Right cardiac atrium (tissue), 5 donors: ENCODE results near the gene SPATS2. TPM values are rescaled to one million over a fixed set of nuclear protein-coding genes. Genes with fewer than 3 reads are reported as not detected.

Source experiments
- ATAC-seq, 2 donors: fragments of 200-7000 bp; cut with Tn5 transposase; one replicate each; pipeline versions ENCODE4 v1.8.0 to v1.9.1; 2020; ENCODE audit warnings: moderate library complexity in 2 of 2, mild to moderate bottlenecking in 1 of 2
- DNase-seq, 3 donors: peaks; one replicate each; pipeline ENCODE4 v3.0.0-alpha.2; 2020
- H3K27ac ChIP-seq: one replicate; pipeline ENCODE4 v1.5.1; 2013; ENCODE audit warnings: mild to moderate bottlenecking, low read length, control low read depth, moderate library complexity
- H3K27me3 ChIP-seq: one replicate; pipeline ENCODE4 v1.6.1; 2013; ENCODE audit not compliant: control insufficient read depth, insufficient read depth
- H3K4me1 ChIP-seq: one replicate; pipeline ENCODE4 v1.6.1; 2013; ENCODE audit warnings: low read length; ENCODE audit not compliant: control insufficient read depth, insufficient read depth
- H3K4me3 ChIP-seq: one replicate; pipeline ENCODE4 v1.5.1; 2013; ENCODE audit warnings: low read length, control low read depth
- H3K9me3 ChIP-seq: one replicate; pipeline ENCODE4 v1.6.1; 2013; ENCODE audit warnings: low read length; ENCODE audit not compliant: control insufficient read depth
- WGBS: extraction: QIAGEN DNeasy Blood & Tissue Kit; methylation state at CpG from one replicate; pipeline ENCODE4 v1.1.7; 2013; 5-methylcytosine and 5-hydroxymethylcytosine counted together
- intact Hi-C, 4 donors: fragments of 100-400 bp; cut with DNase I; formaldehyde crosslinking; loops; one replicate each; pipeline versions ENCODE4 v1.11.0 to v1.14.0; 2022 to 2023
- polyA plus RNA-seq: library from polyadenylated mRNA; stranded (reverse); fragments of 200-250 nt; gene quantifications from one replicate; pipeline ENCODE4 v1.2.3, GENCODE V29; 2013
- total RNA-seq, 4 donors: library from RNA; stranded (reverse); fragmentation: NEBNext Ultra II Directional; extraction: Animal tissue kit (Norgen Biotek cat#: 25700); gene quantifications; one replicate each; pipeline ENCODE4 v1.2.1, GENCODE V29; 2021
- donor health status: healthy with polysubstance abuse.
- donor health status: DM: no; HTN: yes; CAD: no.
- donor health status: DM: no; HTN: no; CAD: no.
- donor health status: DM: no; HTN: yes; CAD: no; lungs with severe emphysema.
- donor health status: DM: yes; HTN: yes; CAD: no.

SPATS2 gene
- total and polyA plus RNA-seq, 5 donors, result 5.5 to 10.3 (median 9.0) TPM

GRCh38 chr12:49536526-49537071 lies 169.3 kb downstream of the SPATS2 start:
- 44% methylated on average over 3 of the region's 3 CpGs for WGBS
- intact Hi-C loops, result no loop called here
- Histone ChIP-seq H3K27me3 (no peaks in the 10 kb centered on the region), H3K4me1 (no peaks in the 10 kb centered on the region), H3K9me3 (no peaks in the 10 kb centered on the region), H3K27ac (no peak overlapping the region), H3K4me3 (no peak overlapping the region)
- ATAC-seq (no peak), DNase-seq (no peak)

GRCh38 chr12:49537231-49537751 lies 170.0 kb downstream of the SPATS2 start:
- Histone ChIP-seq H3K4me1 (no peaks in the 10 kb centered on the region), H3K27me3 (no peaks in the 10 kb centered on the region), H3K4me3 (peak overlapping the region; percentile 73), H3K9me3 (no peaks in the 10 kb centered on the region), H3K27ac (no peak overlapping the region)
- DNase-seq, result no peak
- WGBS, result 15% methylated on average over 13 of the region's 13 CpGs
- intact Hi-C loops, result no loop called here
- ATAC-seq, result no peak

GRCh38 chr12:49537752-49538509 lies 170.7 kb downstream of the SPATS2 start:
- DNase-seq (no peak), ATAC-seq (peak in 1 of 2 donors; percentile 8)
- no peaks in the 10 kb centered on the region for H3K4me1 ChIP-seq
- H3K9me3 ChIP-seq, result no peaks in the 10 kb centered on the region
- under 1% methylated on average over 61 of the region's 61 CpGs for WGBS
- H3K4me3 ChIP-seq, result peak overlapping the region; percentile 73
- no peaks in the 10 kb centered on the region for H3K27me3 ChIP-seq
- H3K27ac ChIP-seq, result no peak overlapping the region
- intact Hi-C loops, result no loop called here

GRCh38 chr12:49538510-49539403 lies 171.5 kb downstream of the SPATS2 start, which contains the start of gene KCNH3:
Gene KCNH3 (plus strand): TSS chr12:49539030. CDS start chr12:49539417, 387 bp downstream.
- no peaks in the 10 kb centered on the region for H3K9me3 ChIP-seq
- peak within 1 kb of the TSS; percentile 73 for H3K4me3 ChIP-seq
- intact Hi-C loops, result no loop called here
- H3K4me1 ChIP-seq, result no peaks in the 10 kb centered on the region
- no peak within 1 kb of the TSS for H3K27ac ChIP-seq
- DNase-seq (peak; percentile 87 to 94 (median 92)), ATAC-seq (peak; percentile 82 to 87)
- H3K27me3 ChIP-seq, result no peaks in the 10 kb centered on the region
- WGBS, result 1% methylated on average over 106 of the region's 107 CpGs

GRCh38 chr12:49539406-49540228 lies 172.4 kb downstream of the SPATS2 start:
- WGBS, result 15% methylated on average over 47 of the region's 47 CpGs
- H3K27me3 ChIP-seq, result no peaks in the 10 kb centered on the region
- H3K4me3 ChIP-seq, result peak overlapping the region; percentile 73
- DNase-seq (no peak), ATAC-seq (no peak)
- H3K27ac ChIP-seq, result no peak overlapping the region
- intact Hi-C loops, result no loop called here
- no peaks in the 10 kb centered on the region for H3K9me3 ChIP-seq
- no peaks in the 10 kb centered on the region for H3K4me1 ChIP-seq

- ATAC-seq (no peak), DNase-seq (no peak)
- intact Hi-C loops, result no loop called here
- WGBS, result 76% methylated on average over 21 of the region's 21 CpGs
- no peaks in the 10 kb centered on the region for H3K27me3 ChIP-seq
- no peaks in the 10 kb centered on the region for H3K9me3 ChIP-seq
- H3K4me1 ChIP-seq, result no peaks in the 10 kb centered on the region
- no peak overlapping the region for H3K27ac ChIP-seq
- H3K4me3 ChIP-seq, result no peak overlapping the region
Observed at GRCh38 chr12:49540229-49541139, 173.2 kb downstream of the SPATS2 start.

- WGBS, result 83% methylated on average over 18 of the region's 18 CpGs
- no peaks in the 10 kb centered on the region for H3K27me3 ChIP-seq
- no peak overlapping the region for H3K27ac ChIP-seq
Observed at GRCh38 chr12:49541140-49541861, 174.0 kb downstream of the SPATS2 start.

GRCh38 chr12:49541911-49542505 lies 174.7 kb downstream of the SPATS2 start:
- Histone ChIP-seq H3K9me3 (no peaks in the 10 kb centered on the region), H3K27me3 (no peaks in the 10 kb centered on the region), H3K4me3 (no peak overlapping the region), H3K27ac (no peak overlapping the region), H3K4me1 (no peaks in the 10 kb centered on the region)
- ATAC-seq, result no peak
- intact Hi-C loops, result no loop called here
- WGBS, result 84% methylated on average over 7 of the region's 7 CpGs
- no peak for DNase-seq

More at GRCh38 chr12:49541140-49541861, 174.0 kb downstream of the SPATS2 start:
- no peaks in the 10 kb centered on the region for H3K4me1 ChIP-seq
- DNase-seq (no peak), ATAC-seq (no peak)
- no peak overlapping the region for H3K4me3 ChIP-seq
- intact Hi-C loops, result no loop called here
- H3K9me3 ChIP-seq, result no peaks in the 10 kb centered on the region

- no peak for ATAC-seq
- Histone ChIP-seq H3K9me3 (no peaks in the 10 kb centered on the region), H3K27me3 (no peaks in the 10 kb centered on the region), H3K4me3 (no peak overlapping the region), H3K4me1 (no peaks in the 10 kb centered on the region), H3K27ac (no peak overlapping the region)
- DNase-seq, result no peak
- intact Hi-C loops, result no loop called here
- 96% methylated on average over 15 of the region's 15 CpGs for WGBS
Observed at GRCh38 chr12:49542592-49543160, 175.4 kb downstream of the SPATS2 start.
